Parathyroid adenoma (tissue), 2 donors: ENCODE measurements around the gene WNT7B.

Experiments
- H2AFZ ChIP-seq: fragments of 300-600 bp; sonication (generic); one replicate; pipeline ENCODE4 v1.7.0; 2017; ENCODE audit warnings: antibody characterized with exemption, mild to moderate bottlenecking
- H3K27ac ChIP-seq: fragments of 300-600 bp; sonication (generic); one replicate; pipeline ENCODE4 v1.7.0; 2017
- H3K27me3 ChIP-seq: fragments of 300-600 bp; sonication (generic); one replicate; pipeline ENCODE4 v1.7.0; 2017; ENCODE audit warnings: low read length; ENCODE audit not compliant: control insufficient read depth, insufficient read depth
- H3K36me3 ChIP-seq: fragments of 300-600 bp; sonication (generic); one replicate; pipeline ENCODE4 v1.7.0; 2017; ENCODE audit warnings: low read length; ENCODE audit not compliant: control insufficient read depth, insufficient read depth
- H3K4me1 ChIP-seq: fragments of 300-600 bp; sonication (generic); one replicate; pipeline ENCODE4 v1.7.0; 2017; ENCODE audit warnings: control low read depth
- H3K4me2 ChIP-seq: fragments of 300-600 bp; sonication (generic); one replicate; pipeline ENCODE4 v1.7.0; 2017; ENCODE audit warnings: low read length
- H3K4me3 ChIP-seq: fragments of 300-600 bp; sonication (generic); one replicate; pipeline ENCODE4 v1.7.0; 2017; ENCODE audit warnings: low read depth, low read length
- H3K79me2 ChIP-seq: fragments of 300-600 bp; sonication (generic); one replicate; pipeline ENCODE4 v1.7.0; 2017; ENCODE audit warnings: control low read depth
- H3K9ac ChIP-seq: fragments of 300-600 bp; sonication (generic); one replicate; pipeline ENCODE4 v1.7.0; 2017; ENCODE audit warnings: mild to moderate bottlenecking
- H3K9me3 ChIP-seq: fragments of 300-600 bp; sonication (generic); one replicate; pipeline ENCODE4 v1.7.0; 2017; ENCODE audit warnings: low read length; ENCODE audit not compliant: control insufficient read depth
- TF ChIP-seq, protein P1 (sequence below): fragments of 300-600 bp; sonication (generic); IDR thresholded peaks from one replicate; pipeline ENCODE4 v1.7.0; 2017; ENCODE audit warnings: antibody characterized with exemption, mild to moderate bottlenecking
- donor health status: primary hyperparathyroidism.

Gene WNT7B

DNA sequence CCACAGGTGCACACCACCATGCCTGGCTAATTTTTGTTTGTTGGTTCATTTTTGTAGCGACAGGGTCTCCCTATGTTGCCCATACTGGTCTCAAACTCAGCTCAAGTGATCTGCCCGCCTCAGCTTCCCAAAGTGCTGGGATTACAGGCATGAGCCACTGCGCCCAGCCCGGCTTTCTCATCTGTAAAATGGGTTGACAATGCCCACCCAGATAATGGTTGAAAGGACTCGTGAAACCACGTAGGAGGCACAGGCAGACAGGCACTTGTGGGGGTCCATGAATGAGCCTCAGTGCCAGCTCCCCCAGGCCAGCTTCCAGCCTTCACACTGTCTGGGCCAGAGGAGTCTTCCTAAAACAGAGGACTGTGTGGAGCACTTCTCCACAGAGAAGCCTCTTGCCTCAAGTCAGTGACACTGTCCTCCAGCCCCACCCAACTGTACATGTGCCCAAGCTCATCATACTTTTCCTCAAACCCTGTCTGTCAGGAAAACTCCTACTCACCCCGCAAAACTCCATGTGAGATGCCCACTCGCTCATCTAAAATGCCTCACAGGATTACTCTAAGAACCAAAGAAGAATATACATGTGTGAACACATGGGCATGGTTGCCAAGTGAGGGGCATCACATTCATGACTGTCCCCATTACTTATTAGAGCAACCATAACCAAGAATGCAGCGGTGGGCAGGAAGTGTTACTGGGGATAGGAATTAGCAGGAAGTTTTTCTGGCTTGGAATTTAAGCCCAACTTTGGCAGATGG lies 32.1 kb upstream of the WNT7B start:
- no peaks in the 10 kb centered on the region for H3K79me2 ChIP-seq
- H3K4me3 ChIP-seq, result no peak overlapping the region
- no peaks in the 10 kb centered on the region for H3K9me3 ChIP-seq
- peaks cover 16% of the 10 kb centered on the region for H3K4me1 ChIP-seq
- H2AFZ ChIP-seq, result no peak overlapping the region
- no peaks in the 10 kb centered on the region for H3K36me3 ChIP-seq
- no peak overlapping the region for H3K4me2 ChIP-seq
- no peak overlapping the region for H3K27ac ChIP-seq
- no peak overlapping the region for H3K9ac ChIP-seq
- H3K27me3 ChIP-seq, result no peaks in the 10 kb centered on the region
- TF ChIP-seq, protein P1, sequence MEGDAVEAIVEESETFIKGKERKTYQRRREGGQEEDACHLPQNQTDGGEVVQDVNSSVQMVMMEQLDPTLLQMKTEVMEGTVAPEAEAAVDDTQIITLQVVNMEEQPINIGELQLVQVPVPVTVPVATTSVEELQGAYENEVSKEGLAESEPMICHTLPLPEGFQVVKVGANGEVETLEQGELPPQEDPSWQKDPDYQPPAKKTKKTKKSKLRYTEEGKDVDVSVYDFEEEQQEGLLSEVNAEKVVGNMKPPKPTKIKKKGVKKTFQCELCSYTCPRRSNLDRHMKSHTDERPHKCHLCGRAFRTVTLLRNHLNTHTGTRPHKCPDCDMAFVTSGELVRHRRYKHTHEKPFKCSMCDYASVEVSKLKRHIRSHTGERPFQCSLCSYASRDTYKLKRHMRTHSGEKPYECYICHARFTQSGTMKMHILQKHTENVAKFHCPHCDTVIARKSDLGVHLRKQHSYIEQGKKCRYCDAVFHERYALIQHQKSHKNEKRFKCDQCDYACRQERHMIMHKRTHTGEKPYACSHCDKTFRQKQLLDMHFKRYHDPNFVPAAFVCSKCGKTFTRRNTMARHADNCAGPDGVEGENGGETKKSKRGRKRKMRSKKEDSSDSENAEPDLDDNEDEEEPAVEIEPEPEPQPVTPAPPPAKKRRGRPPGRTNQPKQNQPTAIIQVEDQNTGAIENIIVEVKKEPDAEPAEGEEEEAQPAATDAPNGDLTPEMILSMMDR, result no peak

DNA sequence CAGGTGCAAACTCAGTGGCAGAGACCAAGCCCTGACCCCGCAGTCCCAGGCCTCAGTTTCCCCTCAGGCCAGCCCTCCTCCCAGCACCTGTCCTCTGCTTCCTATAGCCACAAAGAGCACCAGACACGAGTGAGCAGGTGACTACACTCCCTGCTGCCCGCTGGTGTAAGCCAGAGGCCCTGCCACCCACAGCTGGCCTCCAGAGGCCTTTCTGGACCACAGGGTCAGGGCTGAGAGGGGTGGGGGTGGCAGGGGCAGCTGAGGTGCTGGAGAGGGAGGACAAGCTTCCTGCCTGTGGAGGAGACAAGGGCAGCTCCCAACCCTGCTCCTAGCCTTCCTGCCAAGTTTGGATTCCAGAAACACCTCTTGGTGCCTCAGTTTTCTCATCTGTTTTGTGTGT lies 31.3 kb upstream of the WNT7B start:
- no peak overlapping the region for H3K4me2 ChIP-seq
- H3K4me3 ChIP-seq, result no peak overlapping the region
- peaks cover 16% of the 10 kb centered on the region for H3K4me1 ChIP-seq
- H3K9ac ChIP-seq, result no peak overlapping the region
- no peaks in the 10 kb centered on the region for H3K9me3 ChIP-seq
- H3K36me3 ChIP-seq, result no peaks in the 10 kb centered on the region
- TF ChIP-seq, protein P1, result no peak
- peak overlapping the region; percentile 69 for H3K27ac ChIP-seq
- H3K27me3 ChIP-seq, result no peaks in the 10 kb centered on the region
- no peak overlapping the region for H2AFZ ChIP-seq
- H3K79me2 ChIP-seq, result no peaks in the 10 kb centered on the region

DNA sequence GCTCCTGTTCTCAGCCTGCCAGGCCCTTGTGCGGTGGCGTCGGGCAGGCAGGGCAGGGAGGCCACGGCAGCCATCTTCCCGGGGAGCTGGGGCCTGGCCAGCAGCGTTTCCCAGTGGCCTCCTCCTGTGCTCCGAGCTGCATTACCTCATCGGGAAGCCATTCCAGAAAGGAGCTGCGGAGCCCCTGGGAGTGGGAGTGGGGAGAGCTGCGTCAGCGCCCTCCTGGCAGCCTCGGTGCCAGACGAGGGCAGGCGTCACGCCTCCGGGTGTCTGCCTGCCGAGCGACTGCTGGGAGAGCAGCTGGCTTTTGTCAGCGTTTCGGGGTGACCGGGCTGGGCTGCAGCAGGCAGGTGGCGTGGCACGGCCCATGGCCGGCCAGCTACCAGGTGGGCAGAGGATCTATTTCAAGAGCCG lies 30.9 kb upstream of the WNT7B start:
- H3K27ac ChIP-seq, result peak overlapping the region; percentile 69
- TF ChIP-seq, protein P1, result no peak
- no peaks in the 10 kb centered on the region for H3K27me3 ChIP-seq
- H2AFZ ChIP-seq, result no peak overlapping the region
- H3K9me3 ChIP-seq, result no peaks in the 10 kb centered on the region
- no peaks in the 10 kb centered on the region for H3K36me3 ChIP-seq
- H3K4me3 ChIP-seq, result no peak overlapping the region
- peaks cover 12% of the 10 kb centered on the region for H3K4me1 ChIP-seq
- H3K9ac ChIP-seq, result no peak overlapping the region
- no peak overlapping the region for H3K4me2 ChIP-seq
- no peaks in the 10 kb centered on the region for H3K79me2 ChIP-seq

DNA sequence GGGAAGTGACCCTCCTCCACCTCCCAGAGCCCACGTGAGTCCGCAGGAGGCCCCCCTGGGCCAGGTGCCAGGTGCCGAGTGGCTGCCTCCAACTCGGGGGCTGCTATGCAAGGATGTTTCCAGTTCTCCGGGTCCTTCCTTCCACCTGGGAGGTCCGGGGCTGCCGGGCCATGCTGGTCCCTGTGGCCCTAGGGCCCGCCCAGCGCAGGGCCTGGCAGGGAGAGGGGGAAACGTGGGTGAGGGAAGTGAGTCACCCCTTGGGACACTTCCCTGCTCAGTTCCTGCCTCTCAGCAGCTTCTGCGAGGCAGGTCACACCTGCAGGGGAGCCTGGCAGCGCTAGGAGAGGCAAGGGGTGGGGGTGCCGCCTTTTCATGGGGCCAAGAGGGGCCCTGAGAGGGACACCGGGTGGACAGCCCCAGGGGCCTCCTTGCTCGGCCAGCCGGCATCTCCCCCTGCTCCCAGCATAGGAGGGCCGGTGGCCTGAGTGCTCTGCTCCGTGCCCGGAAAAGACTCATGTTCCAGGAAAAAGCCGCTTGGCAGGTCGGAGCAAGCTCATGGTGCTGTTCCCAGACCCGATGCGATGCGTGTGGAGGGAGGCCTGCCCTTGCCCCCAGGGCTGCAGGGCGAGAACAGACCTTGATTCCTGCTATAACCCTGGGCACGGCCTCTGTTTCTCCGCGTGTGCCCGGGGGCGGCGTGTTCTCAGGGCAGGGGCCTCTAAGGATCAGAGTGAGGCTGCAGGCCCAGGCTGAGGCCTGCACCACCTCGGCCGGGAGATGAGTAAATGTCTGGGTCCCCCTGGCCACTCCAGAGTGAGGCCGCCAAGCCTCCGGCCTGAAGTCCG lies 30.3 kb upstream of the WNT7B start:
- H3K4me3 ChIP-seq, result no peak overlapping the region
- H3K27me3 ChIP-seq, result no peaks in the 10 kb centered on the region
- peak overlapping the region; percentile 69 for H3K27ac ChIP-seq
- no peaks in the 10 kb centered on the region for H3K9me3 ChIP-seq
- H2AFZ ChIP-seq, result peak overlapping the region; percentile 22
- H3K9ac ChIP-seq, result no peak overlapping the region
- TF ChIP-seq, protein P1, result no peak
- no peaks in the 10 kb centered on the region for H3K79me2 ChIP-seq
- no peaks in the 10 kb centered on the region for H3K36me3 ChIP-seq
- H3K4me2 ChIP-seq, result no peak overlapping the region
- H3K4me1 ChIP-seq, result peaks cover 6% of the 10 kb centered on the region
